H9 (cell line): ENCODE data around the gene TNFSF4. TPM values are rescaled to one million over a fixed set of nuclear protein-coding genes. Genes with fewer than 3 reads are reported as not detected.

Source experiments
- DNase-seq: peaks from one replicate; pipeline ENCODE4 v3.0.0-alpha.2; 2017
- H2AFZ ChIP-seq: one replicate; pipeline ENCODE4 v1.6.1; 2013; ENCODE audit warnings: mild to moderate bottlenecking, low read length, control low read depth, moderate library complexity
- H2AK5ac ChIP-seq: 2 replicates; pipeline ENCODE4 v1.6.1; 2013; ENCODE audit warnings: low read length, control low read depth, mixed read lengths; ENCODE audit not compliant: insufficient read length
- H2BK120ac ChIP-seq: one replicate; pipeline ENCODE4 v1.6.1; 2013; ENCODE audit warnings: low read depth, mild to moderate bottlenecking, low read length, control low read depth, inconsistent platforms; ENCODE audit not compliant: poor library complexity, severe bottlenecking
- H2BK12ac ChIP-seq: 2 replicates; pipeline ENCODE4 v1.6.1; 2013; ENCODE audit warnings: low read length, control low read depth, mixed read lengths, low read depth; ENCODE audit not compliant: insufficient read length
- H2BK15ac ChIP-seq: 2 replicates; pipeline ENCODE4 v1.6.1; 2013; ENCODE audit warnings: low read depth, low read length, control low read depth
- H2BK20ac ChIP-seq: one replicate; pipeline ENCODE4 v1.6.1; 2013; ENCODE audit warnings: low read depth, mild to moderate bottlenecking, low read length, control low read depth, inconsistent platforms; ENCODE audit not compliant: poor library complexity, severe bottlenecking
- H2BK5ac ChIP-seq: 2 replicates; pipeline ENCODE4 v1.6.1; 2013; ENCODE audit warnings: low read length, control low read depth, mixed read lengths; ENCODE audit not compliant: insufficient read length
- H3K14ac ChIP-seq: 2 replicates; pipeline ENCODE4 v1.6.1; 2013; ENCODE audit warnings: low read length, control low read depth; ENCODE audit not compliant: insufficient read depth
- H3K18ac ChIP-seq: 2 replicates; pipeline ENCODE4 v1.6.1; 2013; ENCODE audit warnings: low read depth, mild to moderate bottlenecking, mixed read lengths, low read length, control low read depth; ENCODE audit not compliant: insufficient read length
- H3K23ac ChIP-seq: 2 replicates; pipeline ENCODE4 v1.6.1; 2013; ENCODE audit warnings: low read length, control low read depth, mixed read lengths, low read depth; ENCODE audit not compliant: insufficient read length
- H3K23me2 ChIP-seq: 2 replicates; pipeline ENCODE4 v1.6.1; 2013; ENCODE audit warnings: low read depth, mild to moderate bottlenecking, mixed read lengths, low read length, control low read depth; ENCODE audit not compliant: insufficient read length, poor library complexity, severe bottlenecking
- H3K27ac ChIP-seq: 2 replicates; pipeline ENCODE4 v1.5.1; 2013; ENCODE audit warnings: low read length, control low read depth, mixed read lengths, low read depth; ENCODE audit not compliant: insufficient read length
- H3K27me3 ChIP-seq: 2 replicates; pipeline ENCODE4 v1.6.1; 2013; ENCODE audit warnings: low read length, control low read depth, inconsistent platforms; ENCODE audit not compliant: insufficient read depth
- H3K4ac ChIP-seq: 2 replicates; pipeline ENCODE4 v1.6.1; 2013; ENCODE audit warnings: low read depth, mild to moderate bottlenecking, control low read depth, inconsistent platforms, low read length, moderate library complexity
- H3K4me1 ChIP-seq: 2 replicates; pipeline ENCODE4 v1.6.1; 2013; ENCODE audit warnings: low read length, control low read depth, inconsistent platforms; ENCODE audit not compliant: insufficient read depth
- H3K4me2 ChIP-seq: 2 replicates; pipeline ENCODE4 v1.6.1; 2013; ENCODE audit warnings: low read length, control low read depth, mixed read lengths; ENCODE audit not compliant: insufficient read length, insufficient read depth
- H3K56ac ChIP-seq: 2 replicates; pipeline ENCODE4 v1.6.1; 2013; ENCODE audit warnings: low read depth, mild to moderate bottlenecking, mixed read lengths, low read length, control low read depth; ENCODE audit not compliant: insufficient read length
- H3K79me1 ChIP-seq: 2 replicates; pipeline ENCODE4 v1.6.1; 2013; ENCODE audit warnings: low read depth, mild to moderate bottlenecking, moderate library complexity, low read length, control low read depth, inconsistent platforms; ENCODE audit not compliant: insufficient read depth, poor library complexity, severe bottlenecking
- H3K79me2 ChIP-seq: 2 replicates; pipeline ENCODE4 v1.6.1; 2013; ENCODE audit warnings: low read length, control low read depth, inconsistent platforms; ENCODE audit not compliant: insufficient read depth
- H3K9ac ChIP-seq: 2 replicates; pipeline ENCODE4 v1.6.1; 2013; ENCODE audit warnings: low read length, control low read depth, mixed read lengths; ENCODE audit not compliant: insufficient read length; ENCODE audit errors: extremely low read depth
- H3K9me3 ChIP-seq: one replicate; pipeline ENCODE4 v1.6.1; 2013; ENCODE audit warnings: low read depth, low read length, inconsistent platforms; ENCODE audit not compliant: control insufficient read depth
- H3T11ph ChIP-seq: one replicate; pipeline ENCODE4 v1.6.1; 2013; ENCODE audit warnings: mild to moderate bottlenecking, low read length, control low read depth, inconsistent platforms
- H4K20me1 ChIP-seq: one replicate; pipeline ENCODE4 v1.6.1; 2013; ENCODE audit not compliant: control insufficient read depth, insufficient read length, insufficient read depth
- H4K5ac ChIP-seq: 2 replicates; pipeline ENCODE4 v1.6.1; 2013; ENCODE audit warnings: low read depth, mild to moderate bottlenecking, mixed read lengths, low read length, control low read depth; ENCODE audit not compliant: insufficient read length
- H4K8ac ChIP-seq: replicated peaks from 2 replicates; pipeline ENCODE4 v1.6.1; 2013; ENCODE audit warnings: low read length, control low read depth, mixed read lengths, low read depth; ENCODE audit not compliant: insufficient read length
- H4K91ac ChIP-seq: 2 replicates; pipeline ENCODE4 v1.6.1; 2013; ENCODE audit warnings: low read depth, mild to moderate bottlenecking, moderate library complexity, mixed read lengths, low read length, control low read depth; ENCODE audit not compliant: insufficient read length
- H3K27ac Mint-ChIP-seq, 3 experiments: 2 replicates in 2 of 3; 3 replicates in 1 of 3; pipeline ENCODE4 v1.8.0; 2020 to 2021; ENCODE audit warnings: mixed read lengths in 3 of 3, mild to moderate bottlenecking in 1 of 3, moderate library complexity in 1 of 3
- H3K27me3 Mint-ChIP-seq: 2 replicates; pipeline ENCODE4 v1.8.0; 2021; ENCODE audit warnings: low read depth, mild to moderate bottlenecking, moderate library complexity, mixed read lengths
- H3K36me3 Mint-ChIP-seq, 3 experiments: 2 replicates in 2 of 3; 3 replicates in 1 of 3; pipeline ENCODE4 v1.8.0; 2020 to 2021; ENCODE audit warnings: low read depth in 3 of 3, mixed read lengths in 3 of 3; ENCODE audit not compliant: insufficient read depth in 1 of 3
- H3K4me1 Mint-ChIP-seq, 2 experiments: 2 replicates each; pipeline ENCODE4 v1.8.0; 2020; ENCODE audit warnings: mixed read lengths in 2 of 2
- H3K4me3 Mint-ChIP-seq, 2 experiments: 2 replicates in 1 of 2; 3 replicates in 1 of 2; pipeline ENCODE4 v1.8.0; 2020 to 2021; ENCODE audit warnings: mild to moderate bottlenecking in 2 of 2, mixed read lengths in 2 of 2, moderate library complexity in 1 of 2
- H3K9me3 Mint-ChIP-seq, 2 experiments: 2 replicates in 1 of 2; 3 replicates in 1 of 2; pipeline ENCODE4 v1.8.0; 2020; ENCODE audit warnings: mild to moderate bottlenecking in 2 of 2, mixed read lengths in 2 of 2, moderate library complexity in 1 of 2
- WGBS: extraction: QIAGEN DNeasy Blood & Tissue Kit; methylation state at CpG from one replicate; pipeline ENCODE4 v1.1.7; 2013; ENCODE audit warnings: missing lambda C conversion rate, low lambda C conversion rate, mixed read lengths; ENCODE audit not compliant: insufficient read length; ENCODE audit errors: extremely low coverage; 5-methylcytosine and 5-hydroxymethylcytosine counted together
- total RNA-seq: library from RNA; stranded (reverse); gene quantifications from 2 replicates; pipeline ENCODE4 v1.2.1, GENCODE V29; 2021
- TF ChIP-seq, protein P1 (sequence below): fragments of 200-600 bp; sonication (generic); conservative IDR thresholded peaks from 3 replicates; pipeline ENCODE4 v1.8.0; 2021; ENCODE audit warnings: antibody characterized with exemption, mild to moderate bottlenecking

Gene TNFSF4
- total RNA-seq, 1 experiment from 2014 or later, result 0.28 TPM

DNA sequence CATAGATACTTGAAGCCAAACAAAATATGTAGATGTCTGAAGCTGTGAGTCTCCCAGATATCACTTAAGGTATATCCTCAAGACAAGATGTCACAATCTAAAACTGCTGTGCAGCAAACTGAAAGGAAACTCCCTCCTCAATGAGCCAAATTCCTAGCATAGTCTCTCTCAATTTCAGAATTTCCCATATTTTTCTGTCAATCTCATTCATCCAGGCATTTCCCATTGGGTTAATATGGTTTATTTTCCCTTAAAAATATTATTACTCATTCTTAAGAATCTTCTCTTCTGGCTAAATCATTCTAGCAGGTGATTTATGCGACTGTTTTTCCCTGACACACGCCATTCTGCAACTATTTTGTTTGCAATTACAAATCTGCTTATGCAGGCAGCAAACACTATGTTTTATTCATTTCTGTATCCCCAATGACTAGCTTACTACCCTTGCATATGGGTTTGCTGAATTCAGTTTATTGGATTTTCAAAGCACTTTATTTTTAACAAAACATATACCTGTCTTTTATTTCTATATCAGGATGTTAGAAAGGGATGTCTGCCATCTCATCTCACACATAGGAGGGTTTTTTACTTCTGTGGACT is 69.9 kb downstream of the TNFSF4 start:
- H3K9ac ChIP-seq, result no peak overlapping the region
- H3K4ac ChIP-seq, result no peak overlapping the region
- no peak overlapping the region for H2BK5ac ChIP-seq
- no peaks in the 10 kb centered on the region for H3K4me1 ChIP-seq
- no peak overlapping the region for H3T11ph ChIP-seq
- H2BK15ac ChIP-seq, result no peak overlapping the region
- H3K36me3 Mint-ChIP-seq, result no peaks in the 10 kb centered on the region; a peak in 1 of 7 replicates
- H3K9me3 Mint-ChIP-seq, result no peaks in the 10 kb centered on the region
- H3K14ac ChIP-seq, result no peak overlapping the region
- no peak overlapping the region for H3K23ac ChIP-seq
- no peak overlapping the region for H3K56ac ChIP-seq
- H4K5ac ChIP-seq, result no peak overlapping the region
- no peak overlapping the region for H4K91ac ChIP-seq
- no peaks in the 10 kb centered on the region for H3K79me1 ChIP-seq
- no peaks in the 10 kb centered on the region for H4K20me1 ChIP-seq
- H3K27ac ChIP-seq, result no peak overlapping the region
- H2BK12ac ChIP-seq, result no peak overlapping the region
- no peaks in the 10 kb centered on the region for H3K27me3 ChIP-seq
- H3K27ac Mint-ChIP-seq, result no peak overlapping the region
- H3K27me3 Mint-ChIP-seq, result no peaks in the 10 kb centered on the region
- no peak overlapping the region for H4K8ac ChIP-seq
- no peak for DNase-seq
- H2AFZ ChIP-seq, result no peak overlapping the region
- no peak overlapping the region for H2BK20ac ChIP-seq
- H3K4me3 Mint-ChIP-seq, result no peak overlapping the region; a peak in 1 of 5 replicates
- no peaks in the 10 kb centered on the region for H3K9me3 ChIP-seq
- H2BK120ac ChIP-seq, result no peak overlapping the region
- no peak overlapping the region for H2AK5ac ChIP-seq
- no peak overlapping the region for H3K4me2 ChIP-seq
- TF ChIP-seq, protein P1, sequence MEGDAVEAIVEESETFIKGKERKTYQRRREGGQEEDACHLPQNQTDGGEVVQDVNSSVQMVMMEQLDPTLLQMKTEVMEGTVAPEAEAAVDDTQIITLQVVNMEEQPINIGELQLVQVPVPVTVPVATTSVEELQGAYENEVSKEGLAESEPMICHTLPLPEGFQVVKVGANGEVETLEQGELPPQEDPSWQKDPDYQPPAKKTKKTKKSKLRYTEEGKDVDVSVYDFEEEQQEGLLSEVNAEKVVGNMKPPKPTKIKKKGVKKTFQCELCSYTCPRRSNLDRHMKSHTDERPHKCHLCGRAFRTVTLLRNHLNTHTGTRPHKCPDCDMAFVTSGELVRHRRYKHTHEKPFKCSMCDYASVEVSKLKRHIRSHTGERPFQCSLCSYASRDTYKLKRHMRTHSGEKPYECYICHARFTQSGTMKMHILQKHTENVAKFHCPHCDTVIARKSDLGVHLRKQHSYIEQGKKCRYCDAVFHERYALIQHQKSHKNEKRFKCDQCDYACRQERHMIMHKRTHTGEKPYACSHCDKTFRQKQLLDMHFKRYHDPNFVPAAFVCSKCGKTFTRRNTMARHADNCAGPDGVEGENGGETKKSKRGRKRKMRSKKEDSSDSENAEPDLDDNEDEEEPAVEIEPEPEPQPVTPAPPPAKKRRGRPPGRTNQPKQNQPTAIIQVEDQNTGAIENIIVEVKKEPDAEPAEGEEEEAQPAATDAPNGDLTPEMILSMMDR, result no peak
- no peak overlapping the region for H3K18ac ChIP-seq
- WGBS, result no CpG with 5 or more reads among the region's 2 CpGs
- H3K4me1 Mint-ChIP-seq, result peaks cover 9 to 10% of the 10 kb centered on the region in 2 experiments
- H3K79me2 ChIP-seq, result no peaks in the 10 kb centered on the region
- H3K23me2 ChIP-seq, result no peaks in the 10 kb centered on the region
